Measurements from ENCODE around the gene DNAJB9. TPM values are rescaled to one million over a fixed set of nuclear protein-coding genes. Genes with fewer than 3 reads are reported as not detected.

Gene DNAJB9
- total and polyA plus RNA-seq, 7 donors: 25.5 to 55.0 (median 33.8) TPM

GRCh38 chr7:108576116-108576515, 6.4 kb downstream of the DNAJB9 start:
- Histone ChIP-seq H3K4me3 (no peak overlapping the region), H3K27me3 (ENCODE audit: insufficient read depth in 3 of 3, low read length in 2 of 3) (no peaks in the 10 kb centered on the region), H3K27ac (no peak overlapping the region), H3K4me1 (peaks cover 22% of the 10 kb centered on the region), H3K9me3 (no peaks in the 10 kb centered on the region), H3K36me3 (ENCODE audit: insufficient read depth in 1 of 2, low read depth in 1 of 2) (peaks cover 0 to 54% of the 10 kb centered on the region in 2 donors)
- TF ChIP-seq CTCF (IDR thresholded peaks at IDR 0.05): no peak
- DNase-seq (no peak), ATAC-seq (no peak)
- 95 to 100% (median 96%) methylated on average over 1 of the region's 1 CpG for WGBS, 3 donors
- intact Hi-C loops (cut with DNase I): no loop called here

- Histone ChIP-seq H3K27me3 (ENCODE audit: insufficient read depth in 3 of 3, low read length in 2 of 3) (no peaks in the 10 kb centered on the region), H3K27ac (no peak overlapping the region), H3K36me3 (ENCODE audit: insufficient read depth in 1 of 2, low read depth in 1 of 2) (peaks cover 0 to 34% of the 10 kb centered on the region in 2 donors), H3K9me3 (no peaks in the 10 kb centered on the region), H3K4me3 (no peak overlapping the region), H3K4me1 (no peaks in the 10 kb centered on the region)
- TF ChIP-seq CTCF (IDR thresholded peaks at IDR 0.05): no peak
- WGBS, 3 donors: 88 to 94% (median 92%) methylated on average over 7 of the region's 7 CpGs
- intact Hi-C loops (cut with DNase I): no loop called here
- ATAC-seq: no peak
- DNase-seq: no peak
Observed at GRCh38 chr7:108578937-108579336, 9.3 kb downstream of the DNAJB9 start.

GRCh38 chr7:108580298-108580697, 10.6 kb downstream of the DNAJB9 start:
- 43 to 50% (median 47%) methylated on average over 6 of the region's 6 CpGs for WGBS, 3 donors
- peaks cover 0 to 20% of the 10 kb centered on the region in 2 donors for H3K36me3 ChIP-seq (ENCODE audit: insufficient read depth in 1 of 2, low read depth in 1 of 2)
- TF ChIP-seq CTCF (IDR thresholded peaks at IDR 0.05): no peak
- H3K9me3 ChIP-seq: no peaks in the 10 kb centered on the region
- no peaks in the 10 kb centered on the region for H3K27me3 ChIP-seq (ENCODE audit: insufficient read depth in 3 of 3, low read length in 2 of 3)
- no peak overlapping the region for H3K27ac ChIP-seq
- H3K4me1 ChIP-seq: no peaks in the 10 kb centered on the region
- no peak for DNase-seq
- no peak overlapping the region for H3K4me3 ChIP-seq
- intact Hi-C loops (cut with DNase I): no loop called here
- no peak for ATAC-seq

- Histone ChIP-seq H3K27ac (no peak overlapping the region), H3K27me3 (ENCODE audit: insufficient read depth in 3 of 3, low read length in 2 of 3) (no peaks in the 10 kb centered on the region), H3K36me3 (ENCODE audit: insufficient read depth in 1 of 2, low read depth in 1 of 2) (peaks cover 0 to 10% of the 10 kb centered on the region in 2 donors), H3K4me1 (no peaks in the 10 kb centered on the region), H3K4me3 (no peak overlapping the region), H3K9me3 (no peaks in the 10 kb centered on the region)
- intact Hi-C loops (cut with DNase I): no loop called here
- ATAC-seq: no peak
- 46 to 51% (median 46%) methylated on average over 4 of the region's 4 CpGs for WGBS, 3 donors
- TF ChIP-seq CTCF (IDR thresholded peaks at IDR 0.05): no peak
- DNase-seq: no peak
Observed at GRCh38 chr7:108581655-108582491, 12.2 kb downstream of the DNAJB9 start.

All from psoas muscle (tissue), 8 donors.